ENCODE results near the gene TTC16.
"Not testable (repeated sequence)": the region's sequence is repeated elsewhere in the genome, so short reads cannot be mapped to it uniquely, and the experiment has no call there.

Gene TTC16

GRCh38 chr9:127769929-127770582 lies 54.2 kb downstream of the TTC16 start:
- DNase-seq: no peak

GRCh38 chr9:127770583-127770904 lies 54.7 kb downstream of the TTC16 start:
- no peak for DNase-seq

DNA sequence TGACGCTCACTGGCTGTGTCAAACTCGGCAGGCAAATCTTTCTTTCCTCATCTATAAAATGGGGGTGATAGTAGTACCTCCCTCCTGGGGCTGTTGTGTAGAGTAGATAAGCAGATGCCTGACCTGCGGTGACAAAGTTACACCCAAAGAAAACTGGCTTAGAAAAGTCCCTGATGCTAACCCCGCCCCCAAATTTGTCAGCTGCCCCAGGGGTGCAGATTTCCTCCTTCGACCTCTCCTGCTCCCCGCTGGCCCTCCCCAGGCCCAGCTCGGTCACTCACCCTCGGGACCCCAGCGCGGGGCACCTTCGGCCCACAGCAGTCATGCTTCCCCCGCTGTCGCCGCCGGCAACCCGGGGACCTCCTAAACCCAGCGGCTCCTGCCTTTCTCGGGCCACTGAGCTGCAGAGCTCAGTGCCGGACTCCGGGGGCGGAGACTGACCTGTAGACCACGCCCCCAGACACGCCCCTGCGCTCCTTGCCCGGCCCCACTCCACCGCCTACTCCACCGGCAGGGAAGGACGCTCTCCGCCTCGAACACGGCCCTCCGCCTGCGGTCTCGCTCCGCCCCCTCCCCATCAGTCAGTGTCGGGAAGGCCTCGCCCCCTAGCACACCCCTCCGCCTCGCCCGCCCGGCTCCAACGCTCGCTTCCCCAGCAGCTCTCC lies 55.2 kb downstream of the TTC16 start:
- DNase-seq: peak; percentile 95

GRCh38 chr9:127771570-127772189 lies 55.8 kb downstream of the TTC16 start:
- no peak for DNase-seq

- DNase-seq: no peak
Observed at GRCh38 chr9:127772603-127773002, 56.7 kb downstream of the TTC16 start.

GRCh38 chr9:127773272-127773671 lies 57.4 kb downstream of the TTC16 start:
- no peak for DNase-seq

- DNase-seq: no peak
Observed at GRCh38 chr9:127773981-127774380, 58.1 kb downstream of the TTC16 start.

DNA sequence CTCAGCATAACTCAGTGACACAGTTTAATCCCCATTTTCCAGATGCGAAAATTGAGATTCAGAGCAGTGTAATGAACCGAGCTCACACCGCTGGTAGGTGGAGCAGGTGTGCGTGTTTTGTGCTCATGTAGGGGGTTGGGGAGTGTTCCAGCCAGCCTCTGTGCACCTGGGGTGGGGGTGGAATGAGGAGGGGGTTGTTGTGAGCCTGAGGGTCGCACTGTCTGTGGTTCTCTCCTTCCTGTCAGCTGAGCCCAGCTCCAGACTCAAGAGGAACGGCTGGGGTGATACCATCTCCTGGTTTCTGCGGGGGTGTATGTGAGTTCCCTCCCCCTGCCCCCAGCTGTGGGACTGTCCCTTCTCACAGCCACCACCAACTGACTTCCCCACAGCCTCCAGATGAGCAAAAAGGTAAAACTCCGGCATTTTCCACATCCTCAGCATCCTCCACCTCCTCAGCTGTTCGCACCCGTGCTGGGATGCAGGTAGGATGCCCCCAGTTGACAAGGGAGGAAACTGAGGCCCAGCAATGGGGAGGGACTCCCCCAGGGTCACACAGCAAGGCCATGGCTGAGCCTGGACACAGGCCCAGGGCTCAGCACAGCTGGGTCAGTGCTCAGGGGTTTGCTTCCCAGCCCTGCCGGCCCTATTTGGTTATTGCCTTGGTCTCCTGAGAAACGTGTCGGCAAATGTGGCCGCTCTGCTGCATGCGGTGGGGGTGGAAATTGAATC lies 60.5 kb downstream of the TTC16 start:
- peak; percentile 70 for DNase-seq

- no peak for DNase-seq
Observed at GRCh38 chr9:127776924-127777289, 61.0 kb downstream of the TTC16 start.

DNA sequence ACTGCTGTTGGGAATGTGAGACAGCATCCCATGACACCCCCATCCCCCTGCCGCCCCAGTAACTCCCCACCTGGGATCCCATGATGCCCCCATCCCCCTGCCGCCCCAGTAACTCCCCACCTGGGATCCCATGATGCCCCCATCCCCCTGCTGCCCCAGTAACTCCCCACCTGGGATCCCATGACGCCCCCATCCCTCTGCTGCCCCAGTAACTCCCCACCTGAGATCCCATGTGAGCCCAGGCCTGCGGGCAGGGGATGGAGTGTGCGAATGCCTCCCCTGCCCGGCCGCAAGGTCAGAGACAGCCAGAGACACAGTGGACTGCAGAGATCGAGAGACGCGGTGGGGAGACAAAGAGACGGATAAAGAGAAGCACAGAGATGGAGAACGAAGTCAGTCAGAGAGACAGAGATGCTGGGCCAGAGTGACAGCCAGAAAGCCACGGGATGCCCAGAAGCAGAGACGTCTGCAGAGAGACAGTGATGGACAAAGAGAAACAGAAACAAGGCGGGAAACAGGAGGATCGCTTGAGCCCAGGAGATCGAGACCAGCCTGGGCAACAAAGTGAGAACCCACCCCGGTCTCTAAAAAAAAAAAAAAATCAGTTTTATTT lies 61.6 kb downstream of the TTC16 start:
- DNase-seq: no peak

- DNase-seq: peak; percentile 60
Observed at GRCh38 chr9:127778280-127779135, 62.6 kb downstream of the TTC16 start, which contains the start of gene SH2D3C. TSS of gene SH2D3C (minus strand) at chr9:127778666. CDS start at chr9:127778627, 39 bp downstream.

DNA sequence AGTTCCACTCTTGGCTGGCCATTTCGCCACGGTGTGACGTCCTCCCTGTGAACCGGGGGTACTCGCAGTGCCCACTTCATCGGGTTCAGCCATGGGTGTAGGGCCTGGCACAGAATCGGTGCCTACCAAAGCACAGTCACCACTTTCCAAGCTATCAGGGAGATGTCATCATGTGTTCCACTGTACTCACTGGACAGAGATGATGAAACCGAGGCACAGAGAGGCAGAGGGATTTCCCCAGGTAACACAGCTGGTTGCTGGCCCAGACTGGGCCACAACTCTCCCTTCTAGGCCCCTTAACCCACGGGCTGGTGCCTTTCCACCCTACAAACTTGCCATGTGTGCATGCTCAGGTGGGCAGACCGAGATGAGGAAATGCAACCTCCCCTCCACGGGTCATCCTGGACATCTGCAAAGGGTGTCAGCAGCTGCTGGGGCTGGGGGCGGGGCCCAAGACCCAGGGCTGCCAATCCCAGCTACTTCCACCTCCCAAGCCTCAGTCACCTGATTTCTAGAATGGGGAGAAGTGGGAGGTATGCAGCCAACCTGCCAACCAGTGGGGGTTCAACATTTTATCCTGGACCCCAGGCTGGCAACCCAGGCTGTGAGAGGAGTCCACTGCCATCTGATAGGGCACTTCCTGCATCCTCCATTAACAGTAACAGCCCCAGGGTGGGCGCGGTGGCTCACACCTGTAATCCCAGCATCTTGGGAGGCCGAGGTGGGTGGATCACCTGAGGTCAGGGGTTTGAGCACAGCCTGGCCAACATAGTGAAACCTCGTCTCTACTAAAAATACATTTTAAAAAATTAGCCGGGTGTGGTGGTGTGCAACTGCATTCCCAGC lies 63.5 kb downstream of the TTC16 start:
- DNase-seq: peak; percentile 43

GRCh38 chr9:127780126-127780885 lies 64.4 kb downstream of the TTC16 start:
- no peak for DNase-seq

DNA sequence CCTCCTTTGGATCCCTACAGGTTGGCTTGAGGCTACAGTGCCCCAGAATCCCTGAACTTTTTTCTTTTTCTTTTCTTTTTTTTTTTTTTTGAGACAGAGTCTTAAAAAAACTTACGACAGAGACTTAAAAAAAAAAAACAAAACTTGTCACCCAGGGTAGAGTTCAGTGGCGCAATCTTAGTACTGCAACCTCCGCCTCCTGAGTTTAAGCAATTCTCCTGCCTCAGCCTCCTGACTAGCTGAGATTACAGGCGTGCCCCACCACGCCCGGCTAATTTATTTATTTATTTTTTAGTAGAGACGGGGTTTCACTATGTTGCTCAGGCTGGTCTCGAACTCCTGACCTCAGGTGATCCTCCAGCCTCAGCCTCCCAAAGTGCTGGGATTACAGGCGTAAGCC lies 65.0 kb downstream of the TTC16 start:
- DNase-seq: not testable (repeated sequence)

All from stimulated activated CD4-positive, alpha-beta T cell treated with anti-CD3 and anti-CD28 coated beads, Interleukin-4, amount 100 ng/mL, for 1 hour (primary cell).